Mammary epithelial cell (primary cell): ENCODE results near the gene BTBD9.

Experiments
- EZH2 ChIP-seq: IDR thresholded peaks from 2 replicates; pipeline ENCODE4 v1.6.1; 2012; ENCODE audit warnings: low read length, inconsistent platforms, borderline replicate concordance
- TF ChIP-seq, protein P1 (sequence below), 2 donors: IDR thresholded peaks in 1 of 2; conservative IDR thresholded peaks in 1 of 2; 2 replicates each; pipeline ENCODE4 v1.5.1; 2011 to 2012; ENCODE audit warnings: inconsistent platforms in 2 of 2, low read length in 2 of 2, mild to moderate bottlenecking in 2 of 2, control low read depth in 1 of 2, low read depth in 1 of 2; ENCODE audit not compliant: insufficient read depth in 1 of 2; ENCODE audit errors: extremely low read depth in 1 of 2

DNA sequence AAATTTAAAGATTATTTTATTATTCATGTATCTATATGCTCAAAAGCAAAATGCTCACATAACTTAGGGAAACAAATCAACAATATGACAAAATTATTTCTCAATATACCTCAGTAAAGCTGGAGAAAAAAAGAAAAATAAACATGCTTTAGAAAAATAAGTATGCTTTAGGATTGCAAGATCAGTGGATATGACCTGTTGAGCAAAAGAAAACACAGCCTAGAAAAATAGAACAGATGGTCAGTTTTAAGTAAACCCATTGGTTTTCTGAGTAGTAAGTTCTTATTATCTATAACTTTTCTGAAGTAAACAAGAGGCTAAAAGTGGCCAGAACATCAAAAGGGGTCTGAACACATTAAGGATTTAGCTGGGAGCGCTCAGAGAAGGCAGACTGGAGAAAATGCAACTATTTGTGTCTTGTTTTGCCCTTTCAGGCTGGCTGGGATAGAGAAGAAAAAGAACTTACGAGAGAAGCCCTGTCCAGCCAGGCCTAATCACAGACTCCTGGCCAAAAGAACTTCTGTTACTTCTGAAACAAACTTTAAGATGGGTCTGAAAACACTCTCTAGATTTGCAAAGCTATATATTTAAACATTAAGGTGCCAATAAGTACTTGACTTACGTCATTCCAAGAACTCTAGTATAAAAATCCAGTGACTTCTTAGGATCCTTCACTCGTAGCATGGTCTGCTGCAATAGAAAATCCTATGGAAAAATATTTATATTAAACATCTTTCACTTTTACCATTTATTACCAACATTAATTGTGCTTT, 46.7 kb upstream of the BTBD9 start:
- TF ChIP-seq, protein P1, sequence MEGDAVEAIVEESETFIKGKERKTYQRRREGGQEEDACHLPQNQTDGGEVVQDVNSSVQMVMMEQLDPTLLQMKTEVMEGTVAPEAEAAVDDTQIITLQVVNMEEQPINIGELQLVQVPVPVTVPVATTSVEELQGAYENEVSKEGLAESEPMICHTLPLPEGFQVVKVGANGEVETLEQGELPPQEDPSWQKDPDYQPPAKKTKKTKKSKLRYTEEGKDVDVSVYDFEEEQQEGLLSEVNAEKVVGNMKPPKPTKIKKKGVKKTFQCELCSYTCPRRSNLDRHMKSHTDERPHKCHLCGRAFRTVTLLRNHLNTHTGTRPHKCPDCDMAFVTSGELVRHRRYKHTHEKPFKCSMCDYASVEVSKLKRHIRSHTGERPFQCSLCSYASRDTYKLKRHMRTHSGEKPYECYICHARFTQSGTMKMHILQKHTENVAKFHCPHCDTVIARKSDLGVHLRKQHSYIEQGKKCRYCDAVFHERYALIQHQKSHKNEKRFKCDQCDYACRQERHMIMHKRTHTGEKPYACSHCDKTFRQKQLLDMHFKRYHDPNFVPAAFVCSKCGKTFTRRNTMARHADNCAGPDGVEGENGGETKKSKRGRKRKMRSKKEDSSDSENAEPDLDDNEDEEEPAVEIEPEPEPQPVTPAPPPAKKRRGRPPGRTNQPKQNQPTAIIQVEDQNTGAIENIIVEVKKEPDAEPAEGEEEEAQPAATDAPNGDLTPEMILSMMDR (conservative IDR thresholded peaks at IDR 0.05 in 1 of 2, IDR thresholded peaks at IDR 0.05 in 1 of 2; ENCODE audit: extremely low read depth in 1 of 2, insufficient read depth in 1 of 2, low read depth in 1 of 2, low read length in 2 of 2): no peak
- no peak for TF ChIP-seq EZH2
